Stromal cell of bone marrow (primary cell): ENCODE results near the gene KRTAP12-2.
"Not testable (repeated sequence)": the region's sequence is repeated elsewhere in the genome, so short reads cannot be mapped to it uniquely, and the experiment has no call there.

ENCODE experiments used
- DNase-seq: peaks from one replicate; pipeline ENCODE4 v3.0.0-alpha.2; 2012; ENCODE audit warnings: low read depth

KRTAP12-2 gene

GRCh38 chr21:44650265-44650972 is 16.3 kb downstream of the KRTAP12-2 start:
- DNase-seq, result no peak

DNA sequence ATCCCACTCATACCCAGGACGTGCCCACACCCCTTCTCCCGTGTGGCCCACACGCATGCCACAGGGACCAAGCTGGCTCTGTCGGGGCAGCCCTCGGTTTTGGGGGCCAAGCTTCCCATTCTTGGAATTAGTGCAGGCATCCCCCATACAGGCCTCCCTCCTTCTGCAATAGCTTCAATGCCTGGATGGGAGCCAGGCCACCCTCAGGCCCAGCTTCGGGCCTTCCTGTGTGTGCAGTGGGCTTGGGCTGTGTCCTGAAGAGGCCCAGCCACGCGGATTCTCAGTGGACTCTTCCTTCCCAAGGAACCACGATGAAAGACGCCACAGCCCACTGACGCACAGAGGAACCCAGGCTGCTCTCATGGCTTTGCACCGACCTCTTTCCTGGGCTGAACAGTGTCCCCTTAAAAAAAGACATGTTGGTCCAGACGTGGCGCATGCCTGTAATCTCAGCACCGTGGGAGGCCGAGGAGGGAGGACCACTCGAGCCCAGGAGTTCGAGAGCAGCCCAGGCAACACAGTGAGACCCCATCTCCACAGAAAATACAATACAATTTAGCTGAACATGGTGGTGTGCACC is 17.1 kb downstream of the KRTAP12-2 start:
- no peak for DNase-seq

DNA sequence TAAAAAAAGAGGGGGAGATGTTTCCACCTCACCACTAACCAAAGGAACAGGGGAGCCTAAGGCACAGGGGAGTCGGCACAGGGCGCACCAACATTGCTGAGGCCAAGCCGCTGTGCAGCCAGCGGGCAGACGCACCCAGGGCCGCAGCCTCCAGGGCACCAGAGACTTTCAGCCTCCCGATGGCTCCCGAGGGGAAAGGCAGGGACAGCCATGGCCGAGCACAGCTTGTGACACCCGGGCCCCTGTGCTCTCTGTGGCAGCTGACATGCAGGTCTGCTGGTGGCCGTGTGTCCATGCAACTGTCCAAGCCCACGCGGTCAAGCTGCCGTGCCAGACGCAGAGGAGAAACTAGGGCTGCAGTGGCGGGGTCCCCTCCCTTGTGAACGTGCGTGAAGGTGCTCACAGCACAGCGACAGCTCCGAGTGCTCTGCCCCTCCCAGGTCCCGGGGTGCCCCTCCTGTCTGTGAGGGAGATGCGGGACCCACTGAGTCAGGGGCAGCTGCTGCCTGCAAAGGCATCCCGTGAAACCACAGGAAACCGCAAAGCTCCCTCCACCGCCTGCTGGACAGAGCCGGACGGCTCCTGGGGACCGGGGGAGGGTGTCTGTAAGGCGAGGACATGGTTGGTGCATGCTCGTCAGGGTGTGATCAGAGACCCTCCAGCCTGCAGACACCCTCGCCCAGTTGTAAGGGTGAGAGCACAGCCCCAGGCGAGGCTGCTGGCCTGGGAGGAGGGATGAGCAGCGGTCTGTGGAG is 18.0 kb downstream of the KRTAP12-2 start:
- DNase-seq, result no peak

DNA sequence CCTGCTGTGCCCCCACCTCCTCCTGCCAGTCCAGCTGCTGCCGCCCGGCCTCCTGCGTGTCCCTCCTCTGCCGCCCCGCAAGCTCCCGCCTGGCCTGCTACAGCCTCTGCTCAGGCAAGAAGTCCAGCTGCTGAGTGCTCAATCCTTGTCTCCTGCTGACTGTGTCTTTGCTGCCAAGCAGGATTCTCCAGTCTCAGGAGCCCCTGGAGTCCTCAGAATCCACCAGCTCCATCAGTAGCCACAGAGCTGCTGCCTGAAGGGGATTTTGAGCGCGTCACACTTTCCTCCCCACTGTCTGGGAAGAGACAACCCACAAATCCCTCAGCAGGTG is 19.5 kb downstream of the KRTAP12-2 start:
- DNase-seq, result no peak

- DNase-seq, result not testable (repeated sequence)
Measured at GRCh38 chr21:44646366-44647221, 20.1 kb downstream of the KRTAP12-2 start, which contains the start of gene KRTAP10-11. Gene KRTAP10-11, plus strand, starts transcription at chr21:44646414. Its CDS starts 45 bp downstream, at chr21:44646459.

- DNase-seq, result no peak
Measured at GRCh38 chr21:44644878-44645277, 21.8 kb downstream of the KRTAP12-2 start.

DNA sequence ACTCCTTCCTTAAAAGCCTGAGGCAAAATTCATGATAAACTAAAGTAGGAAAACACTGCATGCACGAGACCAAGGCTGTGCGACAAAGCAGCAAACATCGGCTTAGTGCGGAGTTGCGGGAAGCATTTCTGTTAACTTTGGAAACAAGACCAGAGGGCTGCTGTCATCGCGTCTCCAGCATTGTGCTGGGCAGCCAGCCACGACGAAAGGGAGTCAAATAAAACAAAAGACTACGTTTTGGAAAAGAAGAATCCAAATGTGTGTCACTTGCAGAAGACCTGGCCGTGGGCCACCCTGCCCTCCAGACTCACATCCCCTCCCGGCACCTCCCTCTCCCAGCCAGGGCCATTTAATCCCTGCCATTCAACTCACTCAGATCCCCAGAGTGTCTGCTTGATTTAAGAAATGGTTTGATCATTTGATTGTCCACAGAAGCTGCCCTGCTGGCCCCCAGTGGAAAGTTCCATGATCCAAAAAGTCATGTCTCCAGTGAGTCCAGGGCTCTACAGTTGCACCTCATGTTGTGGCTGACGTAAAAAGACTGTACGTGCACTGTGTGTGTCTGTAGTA is 22.9 kb downstream of the KRTAP12-2 start:
- no peak for DNase-seq

DNA sequence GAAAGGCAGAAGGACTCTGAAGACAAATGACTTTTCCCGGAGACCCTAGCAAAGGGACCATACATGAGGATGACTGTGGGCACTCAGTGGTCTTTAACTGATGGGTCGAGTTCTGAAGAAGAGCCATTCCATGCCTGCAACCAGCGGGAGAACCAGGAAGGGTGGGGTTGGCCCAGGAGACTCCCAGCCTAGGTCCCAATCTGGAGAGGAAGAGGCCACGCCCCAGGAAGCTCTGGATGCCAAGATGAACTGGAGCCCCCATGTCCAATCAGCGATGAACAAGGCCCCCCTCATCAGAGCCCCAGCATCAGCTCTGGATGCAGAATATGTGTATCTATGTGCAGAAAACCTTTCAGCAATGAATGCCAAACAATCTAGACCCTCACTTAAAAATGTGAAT is 26.0 kb downstream of the KRTAP12-2 start:
- DNase-seq, result no peak

- no peak for DNase-seq
Measured at GRCh38 chr21:44639331-44639655, 27.4 kb downstream of the KRTAP12-2 start.

DNA sequence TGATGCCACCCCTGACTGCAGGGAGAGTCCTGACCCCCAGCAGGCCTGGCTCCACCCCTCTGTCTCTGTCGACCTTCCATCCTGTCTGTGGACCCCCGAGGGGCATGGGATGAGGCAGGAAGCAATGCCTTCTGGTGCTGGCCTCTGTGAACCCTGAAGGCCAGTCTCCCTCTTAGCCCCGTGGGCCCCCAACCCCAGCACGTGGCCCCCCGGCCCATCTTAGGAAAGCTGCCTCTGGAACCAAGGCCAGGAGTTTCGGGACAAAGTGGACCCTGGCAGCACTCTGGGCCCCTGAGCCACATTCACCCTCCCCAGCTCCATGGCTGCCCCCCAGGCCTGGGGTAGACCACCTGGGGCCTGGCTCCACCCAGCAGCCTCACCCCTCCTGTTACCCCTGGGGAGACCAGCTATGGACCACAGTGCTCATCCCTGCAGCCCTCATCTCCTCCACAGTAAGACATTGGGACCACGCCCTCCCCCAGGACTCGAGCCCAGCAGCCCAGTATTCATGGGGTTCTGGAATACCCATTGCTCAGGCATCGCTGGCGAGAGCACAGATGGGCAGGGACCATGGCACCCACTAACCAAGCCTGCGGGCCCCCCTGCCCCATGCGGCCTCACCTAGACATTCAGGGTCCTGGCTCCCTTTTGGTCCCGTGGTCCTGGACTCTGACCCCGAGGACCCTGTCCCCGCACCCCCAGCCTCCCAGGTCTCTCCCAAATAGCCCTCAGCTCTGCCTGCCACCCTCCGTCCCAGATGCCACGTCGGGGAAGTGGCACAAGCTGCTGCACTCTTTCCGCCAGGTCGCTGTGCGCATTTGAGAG is 28.0 kb downstream of the KRTAP12-2 start:
- DNase-seq, result not testable (repeated sequence)

- not testable (repeated sequence) for DNase-seq
Measured at GRCh38 chr21:44637851-44638348, 28.8 kb downstream of the KRTAP12-2 start.

DNA sequence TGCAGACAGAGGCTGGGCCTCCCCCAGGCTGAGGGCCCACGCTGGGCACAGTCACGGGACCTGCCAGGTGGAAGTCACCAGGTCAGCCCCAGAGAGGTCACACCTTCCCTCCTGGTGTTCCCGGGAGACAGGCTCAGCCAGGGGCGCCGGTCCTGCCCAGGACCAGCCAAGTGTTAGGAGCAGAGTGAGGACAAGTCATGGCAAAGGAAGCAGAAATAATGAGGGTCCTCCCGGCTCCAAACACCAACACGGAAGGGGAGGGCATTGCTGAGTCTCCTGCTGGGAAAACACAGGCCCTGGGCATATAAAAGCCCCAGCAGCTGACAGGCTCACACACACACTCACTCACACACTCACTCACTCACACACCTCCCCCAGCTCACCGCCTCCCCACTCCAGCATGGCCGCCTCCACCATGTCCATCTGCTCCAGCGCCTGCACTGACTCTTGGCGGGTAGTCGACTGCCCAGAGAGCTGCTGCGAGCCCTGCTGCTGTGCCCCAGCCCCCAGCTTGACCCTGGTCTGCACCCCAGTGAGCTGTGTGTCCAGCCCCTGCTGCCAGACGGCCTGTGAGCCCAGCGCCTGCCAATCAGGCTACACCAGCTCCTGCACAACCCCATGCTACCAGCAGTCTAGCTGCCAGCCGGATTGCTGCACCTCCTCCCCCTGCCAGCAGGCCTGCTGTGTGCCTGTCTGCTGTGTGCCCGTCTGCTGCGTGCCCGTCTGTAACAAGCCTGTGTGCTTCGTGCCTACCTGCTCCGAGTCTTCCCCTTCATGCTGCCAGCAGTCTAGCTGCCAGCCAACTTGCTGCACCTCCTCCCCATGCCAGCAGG is 29.5 kb downstream of the KRTAP12-2 start, which contains the start of gene KRTAP10-10:
TSS of gene KRTAP10-10 (plus strand) at position 339 of the 833 bp plus-strand sequence. CDS start at position 401, 62 bp downstream.
- DNase-seq, result no peak

DNA sequence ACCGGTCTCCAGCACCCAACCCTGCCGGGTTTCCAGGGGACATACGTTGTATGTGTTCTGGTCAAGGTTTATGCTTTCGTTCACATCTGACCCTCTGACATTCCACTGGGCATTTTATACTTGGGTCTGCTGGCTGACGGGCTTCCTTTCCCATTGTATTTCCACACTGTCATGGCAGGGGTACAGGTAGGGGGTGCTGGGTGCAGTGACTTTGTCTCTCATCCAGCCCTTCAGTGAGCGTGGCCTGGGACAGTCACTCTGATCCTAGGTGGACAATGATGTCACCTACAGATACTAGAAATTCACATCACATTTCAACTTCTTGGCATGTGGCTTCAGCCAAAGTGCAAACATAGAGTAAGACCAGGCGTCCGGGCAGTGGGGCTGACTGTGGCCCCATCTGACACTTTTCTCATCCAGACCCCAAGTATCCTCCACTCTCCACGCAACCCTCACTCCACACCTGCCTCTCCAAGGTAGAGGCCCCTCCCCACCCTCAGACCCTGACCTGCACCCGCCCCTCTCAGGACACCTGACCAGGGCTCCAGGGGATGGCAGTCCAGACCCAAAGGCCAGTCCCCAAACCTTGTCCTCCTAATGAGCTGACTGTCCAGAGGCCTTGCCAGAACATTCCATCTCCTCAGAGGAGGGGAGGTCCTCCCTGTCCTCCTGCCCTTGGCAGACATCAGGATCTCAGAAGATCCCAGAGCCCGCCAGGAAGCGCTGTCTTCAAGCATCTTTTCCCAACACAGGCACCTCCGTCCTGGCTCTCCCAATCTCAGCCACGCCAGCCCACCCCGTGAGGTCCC is 30.3 kb downstream of the KRTAP12-2 start:
- no peak for DNase-seq

- no peak for DNase-seq
Measured at GRCh38 chr21:44632067-44632466, 34.7 kb downstream of the KRTAP12-2 start.

DNA sequence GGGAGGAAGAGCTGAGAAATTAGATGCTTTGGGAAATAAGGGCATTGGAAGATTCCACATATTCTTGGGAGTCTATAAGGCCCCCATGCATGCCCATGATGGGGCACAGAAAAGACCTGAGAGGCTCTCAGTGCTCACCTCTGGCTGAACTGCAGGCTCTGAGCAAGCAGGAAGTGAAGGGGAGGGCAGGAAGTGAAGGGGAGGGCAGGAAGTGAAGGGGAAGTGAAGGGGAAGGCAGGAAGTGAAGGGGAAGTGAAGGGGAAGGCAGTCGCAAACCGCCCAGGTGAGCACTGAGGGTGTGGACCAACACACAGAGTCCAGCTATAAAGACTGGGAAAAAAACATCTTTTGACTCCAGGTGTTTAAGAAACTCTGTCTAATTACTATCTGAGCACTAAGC is 36.3 kb downstream of the KRTAP12-2 start:
- DNase-seq, result no peak

DNA sequence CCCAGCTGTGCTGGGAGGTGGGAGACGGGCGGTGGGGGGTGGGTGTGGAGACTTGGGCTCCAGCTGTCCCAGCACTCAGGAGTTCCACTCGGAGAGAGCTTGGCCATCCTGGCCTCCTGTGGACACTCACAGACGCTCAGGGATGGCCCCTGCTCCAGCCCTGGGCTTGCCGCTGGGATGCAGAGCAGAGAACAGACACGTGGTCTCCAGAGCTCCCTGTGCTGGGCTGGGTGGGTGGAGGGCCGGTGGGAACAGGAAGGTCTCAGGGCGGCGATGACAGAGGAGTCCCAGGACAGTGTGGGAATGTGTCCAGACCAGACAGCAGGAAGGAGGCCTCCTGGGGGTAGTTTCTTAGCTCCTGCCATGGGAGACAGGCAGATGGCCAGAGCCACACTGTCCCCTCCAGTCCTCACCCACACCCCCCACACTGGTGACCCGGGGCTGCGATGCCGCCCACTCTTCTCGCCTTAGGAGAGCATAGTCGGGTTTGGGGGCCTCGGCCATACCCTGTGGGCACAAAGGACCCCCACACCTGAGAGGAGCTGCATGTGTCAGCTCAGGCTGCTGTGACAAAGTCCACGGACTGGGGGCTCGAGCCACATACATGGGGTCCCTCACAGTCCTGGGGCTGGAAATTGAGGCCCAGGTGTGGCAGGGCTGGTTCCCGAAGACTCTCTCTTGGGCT is 37.9 kb downstream of the KRTAP12-2 start:
- DNase-seq, result no peak

DNA sequence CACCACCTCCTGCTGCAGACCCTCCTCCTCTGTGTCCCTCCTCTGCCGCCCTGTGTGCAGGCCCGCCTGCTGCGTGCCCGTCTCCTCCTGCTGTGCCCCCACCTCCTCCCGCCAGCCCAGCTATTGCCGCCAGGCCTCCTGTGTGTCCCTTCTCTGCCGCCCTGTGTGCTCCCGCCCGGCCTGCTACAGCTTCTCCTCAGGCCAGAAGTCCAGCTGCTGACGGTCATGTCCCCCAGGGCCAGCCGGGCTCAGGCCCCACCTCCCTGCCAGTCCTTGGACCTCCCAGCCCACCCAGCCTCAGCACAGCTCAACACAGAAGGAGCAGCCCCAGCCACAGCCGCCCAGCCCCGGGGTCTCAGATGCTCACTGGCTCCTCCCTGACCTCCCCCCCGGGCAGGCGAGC is 38.9 kb downstream of the KRTAP12-2 start:
- not testable (repeated sequence) for DNase-seq

GRCh38 chr21:44627181-44627822 is 39.4 kb downstream of the KRTAP12-2 start:
- not testable (repeated sequence) for DNase-seq
